HG03097 (cell line): ENCODE measurements around the gene IL12A.

Experiments
- ATAC-seq: cut with Tn5 transposase; IDR thresholded peaks from one replicate; pipeline ENCODE4 v1.9.1; 2021; ENCODE audit not compliant: unreplicated experiment, low FRiP score

Gene IL12A

DNA sequence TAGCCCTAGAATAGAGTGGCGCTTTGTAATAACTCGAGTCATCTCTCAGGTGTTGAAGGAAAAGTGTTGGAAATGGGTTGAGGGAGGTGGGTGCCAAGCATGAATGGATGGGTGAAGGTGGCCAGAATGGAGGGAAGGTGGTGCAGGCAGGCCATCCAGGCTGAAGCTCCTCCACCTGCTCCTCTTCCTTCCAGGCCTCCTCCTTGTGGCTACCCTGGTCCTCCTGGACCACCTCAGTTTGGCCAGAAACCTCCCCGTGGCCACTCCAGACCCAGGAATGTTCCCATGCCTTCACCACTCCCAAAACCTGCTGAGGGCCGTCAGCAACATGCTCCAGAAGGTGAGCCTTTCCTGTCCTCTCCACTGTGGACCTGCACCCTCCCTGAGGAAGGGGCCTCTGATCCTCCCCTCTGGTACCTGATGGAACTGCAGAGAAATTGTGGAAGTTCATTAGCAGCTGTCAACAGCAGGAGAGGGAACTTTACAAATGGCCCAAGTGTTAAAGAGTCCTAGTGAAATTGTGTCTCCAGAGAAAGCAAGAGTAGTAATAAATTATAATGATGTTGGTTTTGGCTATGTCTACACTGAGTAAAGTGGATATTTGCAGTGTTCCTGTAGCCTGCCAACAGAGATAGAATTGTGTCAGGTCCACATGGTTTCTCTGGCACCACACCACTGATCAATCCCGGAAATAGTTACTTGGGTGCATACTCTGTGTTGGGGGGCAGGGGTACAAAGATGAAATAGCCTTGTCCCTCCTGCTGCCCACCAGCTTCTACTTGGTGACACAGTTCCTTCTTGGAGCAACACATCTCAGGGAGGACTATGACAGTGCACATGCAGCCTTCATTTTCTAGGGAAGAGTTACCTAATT is 1.6 kb downstream of the IL12A start:
- ATAC-seq, result no peak

- ATAC-seq, result no peak
Observed at GRCh38 chr3:159991591-159991990, 3.0 kb downstream of the IL12A start.

GRCh38 chr3:159992589-159992988 is 4.0 kb downstream of the IL12A start:
- no peak for ATAC-seq

- ATAC-seq, result no peak
Observed at GRCh38 chr3:159994182-159994581, 5.5 kb downstream of the IL12A start.

DNA sequence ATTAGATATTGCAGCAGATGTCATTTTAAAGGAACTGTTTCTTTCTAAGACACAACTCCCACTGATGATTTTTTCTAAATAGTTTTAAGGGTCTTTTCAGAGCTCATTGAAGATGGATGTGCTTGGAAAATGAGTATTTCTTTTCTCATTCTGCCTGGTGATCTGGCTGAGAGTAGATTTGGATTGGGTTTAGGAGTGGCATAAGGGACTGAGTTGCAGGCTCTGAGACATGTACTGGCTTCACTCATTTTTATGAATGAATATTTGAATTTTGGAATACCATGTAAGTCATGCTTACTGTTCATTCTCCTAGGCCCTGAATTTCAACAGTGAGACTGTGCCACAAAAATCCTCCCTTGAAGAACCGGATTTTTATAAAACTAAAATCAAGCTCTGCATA is 6.5 kb downstream of the IL12A start:
- ATAC-seq, result no peak

GRCh38 chr3:159996018-159996417 is 7.4 kb downstream of the IL12A start:
- no peak for ATAC-seq

DNA sequence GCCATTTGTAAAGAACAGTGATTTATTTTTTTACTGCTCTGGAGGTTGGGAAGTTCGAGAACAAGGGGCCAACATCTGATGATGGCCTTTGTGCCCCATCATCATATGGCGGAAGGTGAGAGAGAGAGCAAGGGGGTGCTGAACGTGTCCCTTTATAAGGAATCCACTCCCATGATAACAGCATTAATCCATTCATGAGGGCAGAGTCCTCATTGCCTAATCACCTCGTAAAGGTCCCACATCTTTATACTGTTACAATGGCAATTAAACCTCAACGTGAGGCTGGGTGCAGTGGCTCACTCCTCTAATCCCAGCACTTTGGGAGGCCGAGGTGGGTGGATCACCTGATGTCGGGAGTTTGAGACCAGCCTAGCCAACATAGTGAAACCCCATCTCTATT is 8.3 kb downstream of the IL12A start:
- no peak for ATAC-seq

DNA sequence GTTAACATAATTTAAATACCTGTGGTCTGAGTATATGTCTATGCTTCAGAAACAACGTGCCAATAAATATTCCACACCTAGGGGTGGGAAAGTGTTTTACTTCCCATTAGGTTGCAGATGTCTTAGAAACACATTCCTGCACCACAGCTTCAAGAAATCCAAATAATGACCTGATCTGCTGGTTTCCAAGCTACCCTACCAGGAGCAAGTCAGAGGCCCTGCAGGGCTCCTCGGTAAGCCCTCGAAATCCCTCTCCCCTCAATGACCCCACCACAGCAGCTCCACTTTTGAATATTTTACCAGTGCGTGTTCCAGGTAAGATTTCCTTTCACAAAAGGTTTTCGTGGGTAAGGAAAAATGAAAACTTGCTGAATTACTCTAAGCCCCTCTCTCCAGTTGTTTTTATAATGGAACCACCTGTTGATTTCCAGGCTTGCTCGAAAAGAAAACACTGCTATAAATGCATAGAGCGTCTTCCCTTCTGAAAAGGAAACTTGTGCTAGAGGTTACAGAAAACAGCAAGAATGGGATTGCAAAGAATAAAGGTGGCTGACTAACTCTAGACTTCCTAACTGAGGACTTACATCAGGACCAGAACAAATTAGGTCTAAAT is 12.6 kb downstream of the IL12A start:
- no peak for ATAC-seq

DNA sequence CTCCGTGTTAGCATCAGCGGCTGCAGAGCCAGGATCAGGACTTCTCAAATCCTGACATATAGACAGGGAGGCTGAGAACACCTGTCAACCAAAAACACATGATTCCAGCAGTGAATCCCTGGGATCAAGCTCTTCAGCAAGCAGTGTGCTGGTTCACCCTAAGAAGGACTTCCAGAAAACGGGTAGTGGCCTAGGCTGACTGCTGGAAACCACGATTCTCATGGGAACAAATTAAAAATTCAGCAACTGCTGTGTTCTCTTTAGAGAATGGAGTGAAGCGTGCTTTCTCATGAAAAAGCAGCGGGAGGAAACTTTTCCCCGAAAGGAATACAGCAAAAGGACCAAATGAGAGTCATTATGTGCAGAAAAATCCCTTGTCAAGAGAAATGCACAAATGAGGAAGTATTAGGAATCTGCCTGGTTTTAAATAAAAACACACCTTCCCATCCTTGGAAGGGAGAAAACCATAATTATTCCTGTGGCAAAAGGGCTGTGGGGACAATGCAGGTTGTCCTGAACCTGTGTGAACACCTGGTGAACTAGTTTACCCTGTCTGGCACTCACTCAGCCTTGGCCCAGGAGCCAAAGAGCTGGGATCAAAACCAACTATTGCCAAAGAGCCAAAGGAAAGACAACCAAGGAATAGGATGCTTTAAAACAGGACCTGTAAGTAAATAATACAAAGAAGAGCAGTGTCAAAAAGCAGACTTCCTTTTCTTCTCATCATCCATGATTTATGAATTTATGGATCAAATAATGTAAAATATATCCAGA is 13.4 kb downstream of the IL12A start:
- no peak for ATAC-seq

- peak; percentile 71 for ATAC-seq
Observed at GRCh38 chr3:160003520-160004128, 15.0 kb downstream of the IL12A start.

GRCh38 chr3:160005004-160005403 is 16.4 kb downstream of the IL12A start:
- ATAC-seq, result no peak

- ATAC-seq, result no peak
Observed at GRCh38 chr3:160006282-160007163, 17.9 kb downstream of the IL12A start.

- no peak for ATAC-seq
Observed at GRCh38 chr3:160008961-160009360, 20.3 kb downstream of the IL12A start.

DNA sequence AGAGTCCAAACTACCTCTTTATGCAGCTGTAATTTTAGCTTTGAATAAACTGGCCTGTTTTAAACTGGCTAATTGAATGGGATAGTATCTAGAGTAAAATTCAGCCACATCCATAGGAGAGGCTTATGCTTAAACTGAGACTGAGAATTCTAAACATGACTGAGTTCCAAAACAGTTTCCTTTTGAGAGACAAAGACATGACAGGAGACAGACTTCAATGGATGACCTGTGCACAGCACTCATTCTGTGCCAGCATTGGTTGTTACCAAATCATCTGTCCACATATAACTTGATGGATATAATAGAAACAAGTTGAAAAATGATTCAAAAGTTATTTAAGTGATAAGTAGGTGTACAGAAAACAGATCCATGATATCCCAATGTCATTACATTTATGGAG is 20.9 kb downstream of the IL12A start:
- no peak for ATAC-seq

- ATAC-seq, result peak; percentile 48
Observed at GRCh38 chr3:160010578-160010977, 21.9 kb downstream of the IL12A start.

DNA sequence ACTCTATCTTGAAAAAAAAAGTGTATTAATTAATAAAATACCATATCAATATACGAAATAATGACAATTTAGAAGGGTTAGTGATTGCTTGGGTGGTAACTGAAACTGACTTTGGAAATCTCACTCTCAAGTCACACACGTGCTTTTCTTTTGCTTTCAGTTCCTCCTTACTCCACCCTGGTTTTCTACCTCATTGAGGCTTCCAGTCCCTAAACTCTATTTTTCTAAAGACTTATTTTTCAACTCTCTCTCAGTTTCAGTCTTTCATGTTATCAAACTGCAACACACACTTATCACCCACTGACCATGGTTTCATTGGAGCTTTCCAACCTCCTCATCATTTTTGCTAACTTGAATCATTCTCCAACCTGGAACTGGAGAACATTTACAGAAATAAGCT is 23.5 kb downstream of the IL12A start:
- ATAC-seq, result peak; percentile 79

- ATAC-seq, result no peak
Observed at GRCh38 chr3:160016972-160017371, 28.3 kb downstream of the IL12A start.

DNA sequence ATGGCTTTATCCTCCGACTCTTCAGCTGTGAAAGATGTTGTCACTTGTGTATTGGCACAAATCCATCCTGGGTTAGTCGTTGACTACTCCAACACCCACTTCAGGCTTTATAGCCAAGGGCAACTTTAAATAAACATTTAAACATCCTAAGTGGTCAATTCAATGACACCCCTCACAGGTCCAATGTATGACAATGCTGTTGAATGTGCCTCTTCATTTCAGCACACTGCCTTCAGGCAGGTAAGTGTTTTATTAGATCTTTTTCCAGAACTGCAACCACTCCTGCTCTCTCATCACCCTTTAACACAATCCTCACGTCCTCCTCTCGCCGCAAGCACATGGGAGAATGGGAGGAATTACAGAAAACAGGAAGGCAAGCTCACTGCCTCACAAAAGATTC is 30.3 kb downstream of the IL12A start:
- no peak for ATAC-seq

GRCh38 chr3:160020057-160020711 is 31.5 kb downstream of the IL12A start:
- ATAC-seq, result no peak

DNA sequence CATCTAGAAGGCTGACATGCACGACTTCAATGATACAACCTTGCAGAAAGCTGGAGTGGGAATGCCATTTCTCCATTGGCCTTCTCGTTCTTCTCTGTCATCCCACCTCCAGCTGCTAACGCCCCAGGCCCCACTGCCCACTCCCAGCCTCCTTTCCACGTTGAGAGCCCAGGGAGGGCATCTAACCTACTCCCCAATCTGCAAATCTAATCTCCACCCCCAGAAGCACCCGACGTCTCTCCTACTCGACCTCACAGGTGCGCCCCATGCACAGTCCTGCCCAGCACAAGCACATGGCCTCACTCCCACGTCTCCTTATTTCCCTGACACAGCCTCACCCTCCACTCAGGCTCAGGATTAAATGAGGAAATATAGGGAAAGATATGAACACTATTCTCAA is 33.4 kb downstream of the IL12A start:
- no peak for ATAC-seq
